ENCODE data around the gene CMC4.

GRCh38 chrX:155071694-155072280 lies 851 bp upstream of the CMC4 start:
- TF ChIP-seq EP300 (IDR thresholded peaks at IDR 0.05; ENCODE audit: low read depth) (no peak), CTCF (IDR thresholded peaks at IDR 0.05) (no peak), POLR2A (IDR thresholded peaks at IDR 0.05) (no peak), POLR2AphosphoS5 (IDR thresholded peaks at IDR 0.05) (no peak)

Data from transverse colon (tissue), 4 donors.